Body of pancreas (tissue), 4 donors: ENCODE results near the gene HEATR5A.

ENCODE experiments used
- CTCF ChIP-seq, 7 experiments: fragments of 450-650 bp in 4 of 7; fragments of 200-600 bp in 3 of 7; sonication (generic) in 3 of 7; IDR thresholded peaks; one replicate each; pipeline ENCODE4 v1.5.1; 2016 to 2019; ENCODE audit warnings: antibody characterized with exemption in 7 of 7
- POLR2A ChIP-seq, 3 donors: fragments of 450-650 bp; IDR thresholded peaks; one replicate each; pipeline ENCODE4 v1.6.1; 2016; ENCODE audit warnings: antibody characterized with exemption in 3 of 3, mild to moderate bottlenecking in 2 of 3

- TF ChIP-seq POLR2A (IDR thresholded peaks at IDR 0.05) (no peak), CTCF (IDR thresholded peaks at IDR 0.05) (no peak)
Measured at GRCh38 chr14:31426663-31427062, 6.3 kb upstream of the HEATR5A start.
